Left colon (tissue), 2 donors: ENCODE results near the gene TMEM156. TPM values are rescaled to one million over a fixed set of nuclear protein-coding genes. Genes with fewer than 3 reads are reported as not detected.

ENCODE experiments used
- total RNA-seq, 2 donors: library from RNA; stranded (reverse); fragmentation: NEBNext Ultra II Directional; extraction: Animal tissue kit (Norgen Biotek cat#: 25700); gene quantifications; one replicate each; pipeline ENCODE4 v1.2.1, GENCODE V29; 2021
- donor health status: DM: no; HTN: no; CAD: no.
- donor health status: DM: yes; HTN: yes; CAD: no.

Gene TMEM156
- total RNA-seq, 2 donors from 2014 or later: 0.70 TPM; not detected in 1

Other genes starting within 250 kb of the TMEM156 start
- gene TLR10, start 249.4 kb downstream of the TMEM156 start, total RNA-seq: under 1 TPM; 0.21 to 0.70 TPM
- gene TLR1, start 227.6 kb downstream of the TMEM156 start, total RNA-seq: 1 to 10 TPM; 2.3 to 6.7 TPM
- 1 to 10 TPM; 1.4 to 2.7 TPM for gene TLR6, start 175.6 kb downstream of the TMEM156 start, total RNA-seq
- gene FAM114A1, start 164.6 kb downstream of the TMEM156 start, total RNA-seq: 10 to 100 TPM; 73.3 to 77.2 TPM
- 10 to 100 TPM in 1 of 2 donors, 1 to 10 TPM in 1; 2.7 to 13.1 TPM for gene KLHL5, start 29.8 kb upstream of the TMEM156 start, total RNA-seq
- 10 to 100 TPM in 1 of 2 donors, 1 to 10 TPM in 1; 5.8 to 13.0 TPM for gene WDR19, start 150.1 kb upstream of the TMEM156 start, total RNA-seq